Right ventricle myocardium inferior (tissue), 1 donor: ENCODE results near the gene STH. TPM values are rescaled to one million over a fixed set of nuclear protein-coding genes. Genes with fewer than 3 reads are reported as not detected.
"Not testable (repeated sequence)": the region's sequence is repeated elsewhere in the genome, so short reads cannot be mapped to it uniquely, and the experiment has no call there.

Experiments
- ATAC-seq: fragments of 200-7000 bp; cut with Tn5 transposase; one replicate; pipeline ENCODE4 v1.9.1; 2020; ENCODE audit warnings: mild to moderate bottlenecking, moderate library complexity
- DNase-seq: peaks from one replicate; pipeline ENCODE4 v3.0.0; 2021; ENCODE audit errors: missing footprints
- intact Hi-C: fragments of 100-400 bp; cut with DNase I; formaldehyde crosslinking; loops from one replicate; pipeline ENCODE4 v1.11.0; 2022
- total RNA-seq: library from RNA; stranded (reverse); fragmentation: NEBNext Ultra II Directional; extraction: Animal tissue kit (Norgen Biotek cat#: 25700); gene quantifications from one replicate; pipeline ENCODE4 v1.2.1, GENCODE V29; 2021
- donor health status: DM: no; HTN: yes; CAD: no; lungs with severe emphysema.

STH gene
- total RNA-seq, 1 donor from 2014 or later, result not detected

DNA sequence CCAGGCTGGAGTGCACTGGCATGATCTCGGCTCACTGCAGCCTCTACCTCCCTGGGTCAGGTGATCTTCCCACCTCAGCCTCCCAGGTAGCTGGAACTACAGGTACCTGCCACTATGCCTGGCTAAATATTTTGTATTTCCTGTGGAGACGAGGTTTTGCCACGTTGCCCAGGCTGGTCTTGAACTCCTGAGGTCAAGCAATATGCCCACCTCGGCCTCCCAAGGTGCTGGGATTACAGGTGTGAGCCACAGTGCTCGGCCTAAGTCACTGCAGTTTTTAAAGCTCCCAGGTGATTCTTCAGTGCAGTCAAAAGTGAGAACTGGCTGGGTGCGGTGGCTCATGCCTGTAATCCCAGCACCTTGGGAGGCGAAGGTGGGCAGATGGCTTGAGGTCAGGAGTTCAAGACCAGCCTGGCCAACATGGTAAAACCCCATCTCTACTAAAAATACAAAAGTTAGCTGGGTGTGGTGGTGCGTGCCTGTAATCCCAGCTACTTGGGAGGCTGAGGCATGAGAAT, 20.4 kb downstream of the STH start:
- ATAC-seq, DNase-seq, intact Hi-C loops: not testable (repeated sequence)

DNA sequence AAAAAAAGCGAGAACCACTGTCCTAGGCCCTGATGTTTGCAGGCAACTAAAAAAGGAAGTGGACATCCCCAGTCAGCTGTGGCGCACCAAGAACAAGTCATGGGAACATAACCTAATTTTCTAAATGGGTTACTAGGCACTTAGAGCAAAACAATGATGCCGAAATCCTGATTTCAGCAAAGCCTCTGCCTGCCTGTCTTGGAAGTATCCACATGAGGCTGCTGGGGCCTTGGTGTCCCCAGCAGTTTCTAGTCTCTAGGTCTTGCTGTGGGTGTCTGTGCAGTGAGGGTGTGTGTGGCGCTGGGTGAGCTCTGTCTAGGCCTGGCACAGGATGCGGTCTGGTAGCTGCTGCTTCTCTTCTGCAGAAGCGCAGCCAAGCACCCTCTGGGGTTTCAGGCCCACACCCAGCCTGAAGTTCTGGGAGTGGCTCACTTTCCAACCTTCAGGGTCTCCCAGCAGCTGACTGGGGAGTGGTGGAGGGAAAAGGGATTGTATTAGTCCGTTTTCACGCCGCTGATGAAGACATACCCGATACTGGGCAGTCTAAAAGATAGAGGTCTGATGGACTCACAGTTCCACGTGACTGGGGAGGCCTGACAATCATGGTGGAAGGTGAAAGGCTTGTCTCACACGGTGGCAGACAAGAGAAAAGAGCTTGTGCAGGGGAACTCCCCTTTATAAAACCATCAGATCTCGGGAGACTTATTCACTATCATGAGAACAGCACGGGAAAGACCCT, 21.1 kb downstream of the STH start:
- peak; percentile 37 for ATAC-seq
- intact Hi-C loops, result no loop called here
- no peak for DNase-seq

DNA sequence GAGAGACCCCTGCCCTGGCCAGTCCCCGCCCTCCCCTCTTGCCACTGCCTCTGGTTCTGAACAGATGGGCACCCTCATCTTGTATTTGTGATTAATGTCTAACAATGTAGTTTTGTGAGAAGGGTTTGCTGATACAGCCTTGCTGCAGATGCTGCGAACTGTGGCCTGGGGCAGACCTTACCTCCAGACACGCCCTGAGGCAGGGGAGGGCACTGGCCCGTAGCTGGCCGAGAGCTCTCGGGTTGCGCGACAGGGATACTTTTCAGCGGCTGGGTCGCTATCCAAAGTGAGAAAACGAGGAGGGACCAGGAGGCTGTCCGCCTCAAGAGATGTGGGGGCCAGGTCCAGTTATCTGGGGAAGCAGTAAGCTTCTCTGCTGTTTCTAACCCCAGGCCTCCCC, 21.9 kb downstream of the STH start:
- intact Hi-C loops, result no loop called here
- ATAC-seq, result no peak
- DNase-seq, result no peak

DNA sequence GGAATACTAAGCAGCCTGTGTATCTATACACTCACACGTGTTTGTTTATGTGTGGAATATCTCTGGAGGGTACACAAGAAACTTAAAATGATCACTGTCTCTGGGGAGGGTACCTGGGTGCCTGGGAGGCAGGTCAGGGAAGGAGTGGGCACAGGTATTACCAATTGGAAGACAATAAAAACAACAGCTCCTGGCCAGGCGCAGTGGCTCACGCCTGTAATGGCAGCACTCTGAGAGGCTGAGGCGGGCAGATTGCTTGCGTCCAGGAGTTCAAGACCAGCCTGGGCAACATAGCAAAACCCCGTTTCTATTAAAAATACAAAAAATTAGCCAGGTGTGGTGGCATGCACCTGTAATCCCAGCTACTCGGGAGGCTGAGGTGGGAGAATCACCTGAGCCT, 24.3 kb downstream of the STH start:
- ATAC-seq, DNase-seq, intact Hi-C loops: not testable (repeated sequence)

DNA sequence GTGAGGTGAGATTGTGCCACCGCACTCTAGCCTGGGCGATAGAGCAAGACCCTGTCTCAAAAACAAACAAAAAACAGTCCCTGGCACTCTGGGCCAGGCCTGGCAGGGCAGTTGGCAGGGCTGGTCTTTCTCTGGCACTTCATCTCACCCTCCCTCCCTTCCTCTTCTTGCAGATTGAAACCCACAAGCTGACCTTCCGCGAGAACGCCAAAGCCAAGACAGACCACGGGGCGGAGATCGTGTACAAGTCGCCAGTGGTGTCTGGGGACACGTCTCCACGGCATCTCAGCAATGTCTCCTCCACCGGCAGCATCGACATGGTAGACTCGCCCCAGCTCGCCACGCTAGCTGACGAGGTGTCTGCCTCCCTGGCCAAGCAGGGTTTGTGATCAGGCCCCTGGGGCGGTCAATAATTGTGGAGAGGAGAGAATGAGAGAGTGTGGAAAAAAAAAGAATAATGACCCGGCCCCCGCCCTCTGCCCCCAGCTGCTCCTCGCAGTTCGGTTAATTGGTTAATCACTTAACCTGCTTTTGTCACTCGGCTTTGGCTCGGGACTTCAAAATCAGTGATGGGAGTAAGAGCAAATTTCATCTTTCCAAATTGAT, 24.8 kb downstream of the STH start:
- DNase-seq (no peak), ATAC-seq (no peak)
- intact Hi-C loops, result no loop called here

DNA sequence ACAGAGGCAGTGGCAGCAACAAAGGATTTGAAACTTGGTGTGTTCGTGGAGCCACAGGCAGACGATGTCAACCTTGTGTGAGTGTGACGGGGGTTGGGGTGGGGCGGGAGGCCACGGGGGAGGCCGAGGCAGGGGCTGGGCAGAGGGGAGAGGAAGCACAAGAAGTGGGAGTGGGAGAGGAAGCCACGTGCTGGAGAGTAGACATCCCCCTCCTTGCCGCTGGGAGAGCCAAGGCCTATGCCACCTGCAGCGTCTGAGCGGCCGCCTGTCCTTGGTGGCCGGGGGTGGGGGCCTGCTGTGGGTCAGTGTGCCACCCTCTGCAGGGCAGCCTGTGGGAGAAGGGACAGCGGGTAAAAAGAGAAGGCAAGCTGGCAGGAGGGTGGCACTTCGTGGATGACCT, 25.5 kb downstream of the STH start:
- ATAC-seq (no peak), DNase-seq (no peak)
- intact Hi-C loops, result no loop called here

DNA sequence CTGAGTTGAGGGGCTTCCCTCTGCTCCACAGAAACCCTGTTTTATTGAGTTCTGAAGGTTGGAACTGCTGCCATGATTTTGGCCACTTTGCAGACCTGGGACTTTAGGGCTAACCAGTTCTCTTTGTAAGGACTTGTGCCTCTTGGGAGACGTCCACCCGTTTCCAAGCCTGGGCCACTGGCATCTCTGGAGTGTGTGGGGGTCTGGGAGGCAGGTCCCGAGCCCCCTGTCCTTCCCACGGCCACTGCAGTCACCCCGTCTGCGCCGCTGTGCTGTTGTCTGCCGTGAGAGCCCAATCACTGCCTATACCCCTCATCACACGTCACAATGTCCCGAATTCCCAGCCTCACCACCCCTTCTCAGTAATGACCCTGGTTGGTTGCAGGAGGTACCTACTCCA, 26.0 kb downstream of the STH start:
- intact Hi-C loops, result no loop called here
- DNase-seq, result no peak

DNA sequence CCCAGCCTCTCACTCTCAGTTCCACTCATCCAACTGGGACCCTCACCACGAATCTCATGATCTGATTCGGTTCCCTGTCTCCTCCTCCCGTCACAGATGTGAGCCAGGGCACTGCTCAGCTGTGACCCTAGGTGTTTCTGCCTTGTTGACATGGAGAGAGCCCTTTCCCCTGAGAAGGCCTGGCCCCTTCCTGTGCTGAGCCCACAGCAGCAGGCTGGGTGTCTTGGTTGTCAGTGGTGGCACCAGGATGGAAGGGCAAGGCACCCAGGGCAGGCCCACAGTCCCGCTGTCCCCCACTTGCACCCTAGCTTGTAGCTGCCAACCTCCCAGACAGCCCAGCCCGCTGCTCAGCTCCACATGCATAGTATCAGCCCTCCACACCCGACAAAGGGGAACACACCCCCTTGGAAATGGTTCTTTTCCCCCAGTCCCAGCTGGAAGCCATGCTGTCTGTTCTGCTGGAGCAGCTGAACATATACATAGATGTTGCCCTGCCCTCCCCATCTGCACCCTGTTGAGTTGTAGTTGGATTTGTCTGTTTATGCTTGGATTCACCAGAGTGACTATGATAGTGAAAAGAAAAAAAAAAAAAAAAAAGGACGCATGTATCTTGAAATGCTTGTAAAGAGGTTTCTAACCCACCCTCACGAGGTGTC, 26.6 kb downstream of the STH start:
- intact Hi-C loops, result no loop called here
- no peak for ATAC-seq

More for the DNA sequence above, 26.0 kb downstream of the STH start:
- no peak for ATAC-seq

DNA sequence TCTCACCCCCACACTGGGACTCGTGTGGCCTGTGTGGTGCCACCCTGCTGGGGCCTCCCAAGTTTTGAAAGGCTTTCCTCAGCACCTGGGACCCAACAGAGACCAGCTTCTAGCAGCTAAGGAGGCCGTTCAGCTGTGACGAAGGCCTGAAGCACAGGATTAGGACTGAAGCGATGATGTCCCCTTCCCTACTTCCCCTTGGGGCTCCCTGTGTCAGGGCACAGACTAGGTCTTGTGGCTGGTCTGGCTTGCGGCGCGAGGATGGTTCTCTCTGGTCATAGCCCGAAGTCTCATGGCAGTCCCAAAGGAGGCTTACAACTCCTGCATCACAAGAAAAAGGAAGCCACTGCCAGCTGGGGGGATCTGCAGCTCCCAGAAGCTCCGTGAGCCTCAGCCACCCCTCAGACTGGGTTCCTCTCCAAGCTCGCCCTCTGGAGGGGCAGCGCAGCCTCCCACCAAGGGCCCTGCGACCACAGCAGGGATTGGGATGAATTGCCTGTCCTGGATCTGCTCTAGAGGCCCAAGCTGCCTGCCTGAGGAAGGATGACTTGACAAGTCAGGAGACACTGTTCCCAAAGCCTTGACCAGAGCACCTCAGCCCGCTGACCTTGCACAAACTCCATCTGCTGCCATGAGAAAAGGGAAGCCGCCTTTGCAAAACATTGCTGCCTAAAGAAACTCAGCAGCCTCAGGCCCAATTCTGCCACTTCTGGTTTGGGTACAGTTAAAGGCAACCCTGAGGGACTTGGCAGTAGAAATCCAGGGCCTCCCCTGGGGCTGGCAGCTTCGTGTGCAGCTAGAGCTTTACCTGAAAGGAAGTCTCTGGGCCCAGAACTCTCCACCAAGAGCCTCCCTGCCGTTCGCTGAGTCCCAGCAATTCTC, 27.4 kb downstream of the STH start:
- DNase-seq, result no peak
- intact Hi-C loops, result no loop called here

More for the DNA sequence above, 26.6 kb downstream of the STH start:
- DNase-seq, result peak; percentile 63

DNA sequence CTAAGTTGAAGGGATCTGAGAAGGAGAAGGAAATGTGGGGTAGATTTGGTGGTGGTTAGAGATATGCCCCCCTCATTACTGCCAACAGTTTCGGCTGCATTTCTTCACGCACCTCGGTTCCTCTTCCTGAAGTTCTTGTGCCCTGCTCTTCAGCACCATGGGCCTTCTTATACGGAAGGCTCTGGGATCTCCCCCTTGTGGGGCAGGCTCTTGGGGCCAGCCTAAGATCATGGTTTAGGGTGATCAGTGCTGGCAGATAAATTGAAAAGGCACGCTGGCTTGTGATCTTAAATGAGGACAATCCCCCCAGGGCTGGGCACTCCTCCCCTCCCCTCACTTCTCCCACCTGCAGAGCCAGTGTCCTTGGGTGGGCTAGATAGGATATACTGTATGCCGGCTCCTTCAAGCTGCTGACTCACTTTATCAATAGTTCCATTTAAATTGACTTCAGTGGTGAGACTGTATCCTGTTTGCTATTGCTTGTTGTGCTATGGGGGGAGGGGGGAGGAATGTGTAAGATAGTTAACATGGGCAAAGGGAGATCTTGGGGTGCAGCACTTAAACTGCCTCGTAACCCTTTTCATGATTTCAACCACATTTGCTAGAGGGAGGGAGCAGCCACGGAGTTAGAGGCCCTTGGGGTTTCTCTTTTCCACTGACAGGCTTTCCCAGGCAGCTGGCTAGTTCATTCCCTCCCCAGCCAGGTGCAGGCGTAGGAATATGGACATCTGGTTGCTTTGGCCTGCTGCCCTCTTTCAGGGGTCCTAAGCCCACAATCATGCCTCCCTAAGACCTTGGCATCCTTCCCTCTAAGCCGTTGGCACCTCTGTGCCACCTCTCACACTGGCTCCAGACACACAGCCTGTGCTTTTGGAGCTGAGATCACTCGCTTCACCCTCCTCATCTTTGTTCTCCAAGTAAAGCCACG, 28.3 kb downstream of the STH start:
- intact Hi-C loops, result no loop called here
- DNase-seq (no peak), ATAC-seq (peak; percentile 11)

More for the DNA sequence above, 27.4 kb downstream of the STH start:
- ATAC-seq, result peak; percentile 55

DNA sequence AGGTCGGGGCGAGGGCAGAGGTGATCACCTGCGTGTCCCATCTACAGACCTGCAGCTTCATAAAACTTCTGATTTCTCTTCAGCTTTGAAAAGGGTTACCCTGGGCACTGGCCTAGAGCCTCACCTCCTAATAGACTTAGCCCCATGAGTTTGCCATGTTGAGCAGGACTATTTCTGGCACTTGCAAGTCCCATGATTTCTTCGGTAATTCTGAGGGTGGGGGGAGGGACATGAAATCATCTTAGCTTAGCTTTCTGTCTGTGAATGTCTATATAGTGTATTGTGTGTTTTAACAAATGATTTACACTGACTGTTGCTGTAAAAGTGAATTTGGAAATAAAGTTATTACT, 28.9 kb downstream of the STH start:
- ATAC-seq (no peak), DNase-seq (no peak)
- intact Hi-C loops, result no loop called here

DNA sequence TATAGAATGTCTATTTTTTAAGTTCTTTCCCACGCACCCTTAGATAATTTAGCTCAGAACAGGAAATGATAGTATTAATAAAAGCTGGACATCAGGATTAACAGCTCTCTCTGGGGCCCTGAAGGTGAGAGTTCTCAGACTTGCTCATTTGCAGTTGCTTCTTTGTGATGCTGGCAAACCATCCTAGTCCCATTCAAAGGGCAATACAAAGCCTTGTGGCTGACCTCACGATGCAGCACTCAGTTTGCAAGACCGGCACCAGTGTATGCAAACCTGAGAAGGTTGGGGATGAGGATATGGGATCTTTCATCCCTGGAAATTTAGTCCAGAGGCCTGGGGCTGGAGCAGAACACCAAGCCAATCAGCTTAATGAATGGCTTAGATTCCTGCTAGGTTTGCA, 29.3 kb downstream of the STH start:
- intact Hi-C loops, result no loop called here
- ATAC-seq (no peak), DNase-seq (no peak)

DNA sequence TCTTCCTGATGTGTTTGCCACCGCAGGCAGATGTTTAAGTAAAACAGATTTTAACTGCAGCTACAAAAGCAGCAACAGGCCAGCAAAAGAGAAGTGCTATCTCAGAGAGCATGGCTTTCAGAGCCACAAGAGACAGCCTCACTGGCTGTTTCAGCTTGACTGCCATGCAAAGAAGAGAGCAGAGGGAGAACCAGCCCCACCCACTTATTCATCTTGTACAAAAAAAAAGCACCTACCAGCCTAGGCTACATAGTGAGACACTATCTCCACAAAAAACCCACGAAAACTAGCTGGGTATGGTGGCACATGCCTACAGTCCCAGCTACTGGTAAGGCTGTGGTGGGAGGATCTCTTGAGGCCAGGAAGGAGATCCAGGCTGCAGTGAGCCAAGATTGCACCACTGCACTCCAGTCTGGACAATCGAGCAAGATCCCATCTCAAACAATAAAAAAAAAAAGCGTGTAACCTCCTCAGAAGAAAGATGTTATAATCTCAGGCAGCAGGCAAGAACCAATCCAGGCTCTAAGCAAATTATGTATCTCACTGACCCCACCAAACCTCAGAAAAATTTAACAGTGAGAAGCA, 30.0 kb downstream of the STH start:
- intact Hi-C loops, result no loop called here
- no peak for DNase-seq
- ATAC-seq, result no peak

DNA sequence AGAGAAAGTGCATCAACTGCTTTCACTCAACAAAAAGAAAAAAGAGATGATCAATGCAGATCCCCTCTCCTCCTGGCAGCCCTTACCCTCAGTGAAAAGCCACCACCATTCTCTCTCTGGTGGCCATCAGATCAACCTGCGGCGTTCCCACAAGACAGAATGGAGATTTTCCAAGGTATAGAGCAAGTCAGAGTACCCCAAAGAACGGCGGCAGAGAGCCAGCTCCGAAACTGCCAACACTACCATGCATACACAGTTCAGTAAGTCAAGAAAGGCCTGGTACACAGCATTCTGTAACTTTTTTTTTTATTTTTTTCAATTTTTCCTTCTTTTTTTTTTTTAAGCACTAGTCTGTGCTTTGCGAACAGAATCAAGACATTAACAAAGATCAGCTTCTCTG, 30.6 kb downstream of the STH start:
- intact Hi-C loops, result no loop called here
- DNase-seq, result no peak
- no peak for ATAC-seq

DNA sequence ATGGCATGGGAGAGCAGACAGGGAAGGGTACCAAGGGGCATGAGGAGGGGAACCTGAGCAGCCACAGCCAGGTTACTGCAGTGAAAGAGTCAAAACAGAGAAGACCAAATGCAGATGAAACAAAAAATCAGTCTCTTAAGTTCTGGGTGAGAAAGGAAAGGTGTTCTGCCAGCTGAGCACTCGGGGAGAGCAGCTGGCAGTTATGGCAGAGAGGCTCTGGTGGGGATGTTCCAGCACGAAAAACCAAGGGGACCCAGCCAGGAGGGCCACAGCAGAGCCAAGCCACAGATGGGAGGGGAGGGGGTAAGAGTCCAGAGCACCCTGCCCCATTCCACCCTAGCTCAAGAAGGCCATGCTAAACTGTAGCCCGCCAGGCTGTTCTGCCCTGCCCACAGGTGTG, 31.7 kb downstream of the STH start:
- intact Hi-C loops, result no loop called here
- no peak for DNase-seq
- ATAC-seq, result no peak

DNA sequence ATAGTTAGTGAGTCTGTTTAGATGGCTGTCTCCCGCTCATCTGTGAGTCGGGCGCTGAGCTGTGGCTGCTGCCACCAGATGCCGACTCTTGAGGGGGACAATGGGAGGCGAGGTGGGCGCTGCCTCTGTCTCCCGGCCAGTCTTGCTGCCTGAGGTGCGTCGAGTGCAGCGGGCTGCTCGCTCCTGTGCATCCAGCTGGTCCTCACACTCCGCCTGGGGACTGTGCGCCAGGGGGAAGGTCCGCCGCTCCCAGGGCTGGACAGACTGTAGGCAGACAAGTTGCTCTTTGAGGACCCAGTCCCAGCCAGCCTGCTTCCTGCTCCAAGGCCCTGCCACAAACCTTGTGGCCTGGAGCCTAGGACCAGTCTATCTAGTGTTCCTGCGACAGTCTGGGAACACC, 32.4 kb downstream of the STH start:
- ATAC-seq (no peak), DNase-seq (peak; percentile 66)
- intact Hi-C loops, result no loop called here

DNA sequence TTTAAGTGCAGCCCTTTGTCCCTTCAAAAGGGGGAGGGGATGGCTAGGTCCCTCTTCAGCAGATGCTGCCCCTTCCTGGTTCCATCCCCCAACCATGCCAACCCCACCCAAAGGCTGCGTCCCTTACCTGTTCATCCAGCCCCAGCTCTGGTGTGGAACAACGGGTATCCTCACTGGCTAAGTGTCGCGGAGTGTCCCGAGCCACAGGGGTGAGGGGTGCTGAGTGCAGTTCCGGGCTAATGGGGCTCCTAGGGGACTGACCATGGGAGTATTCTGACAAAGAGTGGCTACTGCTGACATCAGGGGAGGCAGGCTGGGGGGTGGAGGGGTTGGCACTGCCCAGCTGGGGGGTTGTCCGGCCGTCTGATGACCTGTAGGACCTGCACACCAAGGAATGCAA, 32.9 kb downstream of the STH start:
- DNase-seq, result no peak
- ATAC-seq, result no peak
- intact Hi-C loops, result no loop called here

DNA sequence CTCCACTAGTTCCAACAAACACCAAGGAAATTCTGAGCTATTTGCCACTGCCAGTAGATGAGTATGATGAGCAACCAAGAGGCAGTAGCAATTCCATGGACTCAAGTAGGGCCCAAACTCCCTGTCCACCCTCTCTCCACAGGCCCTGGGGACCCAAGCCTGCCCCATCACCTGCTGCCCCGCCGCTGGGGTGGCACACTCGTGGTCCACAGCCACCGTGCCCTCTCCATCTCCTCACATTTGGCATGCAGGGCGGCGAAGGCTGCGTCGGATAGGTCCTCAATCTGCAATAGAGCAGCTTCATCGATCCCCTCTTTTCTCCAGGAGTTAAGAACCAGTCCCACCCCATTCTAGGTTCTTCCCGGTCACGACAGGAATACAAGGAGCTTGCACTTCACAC, 33.9 kb downstream of the STH start:
- DNase-seq (no peak), ATAC-seq (no peak)
- intact Hi-C loops, result no loop called here
